GM12874 (cell line): ENCODE results near the gene CHST11.

Experiments used
- CTCF ChIP-seq: IDR thresholded peaks from 2 replicates; pipeline ENCODE4 v1.5.1; 2011; ENCODE audit warnings: low read depth, mild to moderate bottlenecking, control low read depth, low read length, moderate library complexity; ENCODE audit not compliant: insufficient read depth

Gene CHST11

GRCh38 chr12:104421343-104421742 is 35.4 kb upstream of the CHST11 start:
- no peak for TF ChIP-seq CTCF

GRCh38 chr12:104422441-104422840 is 34.3 kb upstream of the CHST11 start:
- TF ChIP-seq CTCF, result no peak

GRCh38 chr12:104423273-104423672 is 33.5 kb upstream of the CHST11 start:
- TF ChIP-seq CTCF, result no peak

- no peak for TF ChIP-seq CTCF
These were observed 32.9 kb upstream of the CHST11 start for GRCh38 chr12:104423809-104424208.

GRCh38 chr12:104424955-104425354 is 31.8 kb upstream of the CHST11 start:
- no peak for TF ChIP-seq CTCF

- no peak for TF ChIP-seq CTCF
These were observed 31.1 kb upstream of the CHST11 start for GRCh38 chr12:104425614-104426013.

- no peak for TF ChIP-seq CTCF
These were observed 29.7 kb upstream of the CHST11 start for GRCh38 chr12:104426926-104427546.
